ENCODE results near the gene IGFBP2.

Gene IGFBP2

DNA sequence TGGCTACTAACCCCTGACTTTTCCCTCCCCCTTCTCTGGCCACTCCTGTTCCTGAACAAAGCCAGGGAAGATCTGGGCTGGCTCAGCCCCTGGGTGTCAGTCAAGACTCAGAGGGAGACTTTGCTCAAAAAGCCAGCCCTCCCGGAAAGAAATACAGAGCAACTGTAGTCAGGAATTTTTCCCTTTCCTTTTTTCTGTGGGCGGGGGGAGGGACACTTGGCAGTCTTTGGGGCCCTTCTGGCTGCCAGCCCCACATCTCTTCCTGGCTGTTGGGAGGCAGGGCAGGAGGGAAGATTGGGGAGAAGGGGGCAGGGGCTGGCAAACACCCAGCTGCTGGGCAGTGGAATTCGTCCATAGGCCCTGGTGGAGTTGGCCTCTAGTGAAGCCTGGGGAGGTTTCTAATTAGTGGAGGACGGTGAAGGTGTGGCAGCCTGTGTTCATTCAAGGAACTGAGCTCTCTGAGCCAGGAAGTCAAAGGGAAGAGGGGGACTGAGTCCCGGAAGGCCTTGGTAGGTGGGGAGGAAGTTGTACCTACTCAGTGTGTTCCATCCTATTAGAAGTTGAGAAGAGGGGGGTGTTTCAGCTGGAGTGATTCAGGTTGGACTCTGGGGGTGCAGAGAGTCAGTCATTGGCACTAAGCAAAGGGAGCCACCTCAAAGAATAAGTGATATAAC, 10.9 kb downstream of the IGFBP2 start:
- DNase-seq, result no peak

- no peak for DNase-seq
Measured at GRCh38 chr2:216644842-216645635, 11.8 kb downstream of the IGFBP2 start.

- no peak for DNase-seq
Measured at GRCh38 chr2:216645636-216645950, 12.4 kb downstream of the IGFBP2 start.

DNA sequence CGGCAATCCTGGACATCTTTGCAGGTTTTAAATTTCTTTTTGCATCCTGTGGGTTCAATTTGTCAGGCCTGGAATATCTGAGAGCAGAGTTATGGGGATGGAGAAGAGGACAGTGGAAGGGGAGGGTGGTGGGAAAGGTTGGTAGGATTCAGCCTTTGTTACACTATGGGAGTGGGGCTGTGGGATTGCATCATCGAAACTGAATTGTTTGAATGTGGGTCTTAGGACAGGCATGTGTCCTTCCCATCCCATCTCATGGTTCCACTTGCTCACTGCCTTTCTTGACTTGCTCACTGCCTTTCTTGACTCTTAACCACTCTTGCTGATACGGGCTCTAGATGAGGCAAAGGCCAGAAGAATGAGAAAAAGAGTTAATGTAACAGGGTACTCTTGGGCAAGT, 12.9 kb downstream of the IGFBP2 start:
- no peak for DNase-seq

- DNase-seq, result no peak
Measured at GRCh38 chr2:216648105-216648504, 14.9 kb downstream of the IGFBP2 start.

DNA sequence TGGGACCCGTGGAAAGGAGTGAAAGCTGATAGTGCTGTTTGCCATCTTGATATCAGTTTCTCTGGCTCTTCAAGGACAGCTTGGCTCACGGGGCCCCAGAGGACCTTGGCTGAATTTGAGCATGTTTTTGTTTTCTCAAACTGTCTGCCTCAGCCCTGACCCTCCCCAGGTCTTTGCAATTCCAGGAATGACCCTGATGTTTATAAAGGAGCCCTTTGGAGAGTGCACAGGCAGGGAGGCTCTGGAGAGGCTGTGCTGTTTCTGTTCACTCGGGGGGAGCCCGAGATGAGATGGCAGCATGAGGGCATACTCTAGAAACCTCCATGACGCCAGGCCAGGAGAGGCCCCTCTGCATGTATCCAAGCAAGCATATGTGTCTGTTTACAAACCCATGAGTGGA, 16.4 kb downstream of the IGFBP2 start:
- no peak for DNase-seq

GRCh38 chr2:216650626-216651257, 17.5 kb downstream of the IGFBP2 start:
- no peak for DNase-seq

- no peak for DNase-seq
Measured at GRCh38 chr2:216651351-216651881, 18.2 kb downstream of the IGFBP2 start.

- DNase-seq, result no peak
Measured at GRCh38 chr2:216652566-216652965, 19.3 kb downstream of the IGFBP2 start.

- no peak for DNase-seq
Measured at GRCh38 chr2:216653093-216653799, 20.0 kb downstream of the IGFBP2 start.

DNA sequence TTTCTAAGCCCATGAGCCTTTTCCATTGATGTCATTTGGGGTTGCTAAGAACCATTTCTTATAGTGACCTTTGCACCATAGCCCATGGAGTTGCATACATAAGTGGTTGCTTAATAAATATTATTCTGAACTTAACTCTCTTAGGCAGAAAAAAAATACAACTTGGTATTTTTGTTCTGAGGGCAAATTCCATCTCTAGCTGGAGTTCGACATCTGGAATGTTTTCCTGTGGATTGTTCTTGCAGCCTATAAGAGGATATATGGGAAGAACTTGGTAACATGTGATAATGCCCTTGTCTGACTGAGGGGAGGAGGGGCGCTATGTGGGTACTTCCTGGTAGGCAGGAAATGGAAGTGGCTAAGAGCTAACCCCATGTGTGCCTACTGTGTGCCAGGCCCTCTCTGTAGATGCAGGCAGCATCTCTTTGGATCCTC, 20.7 kb downstream of the IGFBP2 start:
- DNase-seq, result no peak

DNA sequence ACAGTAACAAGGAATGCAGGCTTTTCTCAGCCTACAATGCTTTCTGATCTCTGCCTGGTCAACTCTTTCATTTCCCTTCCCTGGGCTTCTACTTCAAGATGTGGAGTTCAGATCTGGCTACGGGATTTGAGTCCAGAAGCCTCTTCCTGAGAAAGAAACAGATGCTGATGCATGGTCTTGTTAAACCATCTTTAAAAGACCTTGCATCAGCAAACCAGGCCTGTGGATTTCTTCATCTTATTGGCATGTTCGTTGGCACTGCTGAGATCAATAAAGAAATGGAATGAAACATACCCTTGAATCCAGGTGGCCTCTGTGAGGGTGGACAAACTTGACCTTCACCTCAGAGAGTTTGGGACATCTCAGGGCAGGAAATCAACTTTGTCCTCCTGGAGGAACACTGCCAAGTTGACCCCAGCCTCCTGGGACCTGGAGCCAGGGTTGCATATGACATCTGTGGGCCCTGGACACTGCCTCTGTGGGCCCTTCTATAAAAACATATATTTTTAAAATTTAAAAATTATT, 21.4 kb downstream of the IGFBP2 start:
- DNase-seq, result no peak

- no peak for DNase-seq
Measured at GRCh38 chr2:216657086-216657855, 24.1 kb downstream of the IGFBP2 start.

GRCh38 chr2:216657980-216658379, 24.8 kb downstream of the IGFBP2 start:
- no peak for DNase-seq

DNA sequence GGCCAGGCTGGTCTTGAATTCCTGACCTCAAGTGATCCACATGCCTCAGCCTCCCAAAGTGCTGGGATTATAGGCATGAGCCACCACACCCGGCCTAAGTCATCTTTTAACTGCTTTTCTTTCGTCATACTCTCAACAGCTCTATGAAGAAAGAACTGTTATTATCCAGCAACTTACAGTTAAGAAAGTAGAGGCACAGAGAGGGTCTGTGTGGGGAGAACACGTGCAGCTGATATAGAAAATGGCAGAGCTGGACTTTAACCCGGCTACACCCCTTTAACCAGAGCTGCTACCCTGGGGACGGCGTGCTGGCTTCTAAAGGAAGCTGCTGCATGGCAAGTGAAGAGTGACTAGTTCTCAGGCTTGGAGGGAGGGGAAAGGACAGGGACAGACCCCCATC, 25.5 kb downstream of the IGFBP2 start:
- DNase-seq, result no peak

DNA sequence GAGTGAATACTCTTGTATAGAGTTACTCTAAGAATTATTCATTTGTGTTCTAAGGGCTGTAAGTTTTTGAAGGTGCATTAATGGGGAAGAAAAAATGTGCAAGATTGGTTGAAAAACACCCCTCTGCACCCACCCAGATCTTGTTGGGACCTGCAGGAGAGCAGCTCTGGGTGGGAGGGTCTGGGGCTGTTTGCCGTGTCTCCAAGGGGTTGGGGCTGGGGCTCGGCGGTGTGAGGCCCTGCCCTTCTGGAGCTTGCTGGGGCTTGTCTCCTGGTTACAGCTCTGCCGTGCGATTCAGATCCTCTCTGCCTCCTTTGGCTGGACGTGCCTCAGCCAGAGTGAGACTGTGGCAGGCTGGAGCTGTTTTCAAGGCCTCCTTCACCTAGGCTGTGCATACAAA, 26.1 kb downstream of the IGFBP2 start:
- no peak for DNase-seq

DNA sequence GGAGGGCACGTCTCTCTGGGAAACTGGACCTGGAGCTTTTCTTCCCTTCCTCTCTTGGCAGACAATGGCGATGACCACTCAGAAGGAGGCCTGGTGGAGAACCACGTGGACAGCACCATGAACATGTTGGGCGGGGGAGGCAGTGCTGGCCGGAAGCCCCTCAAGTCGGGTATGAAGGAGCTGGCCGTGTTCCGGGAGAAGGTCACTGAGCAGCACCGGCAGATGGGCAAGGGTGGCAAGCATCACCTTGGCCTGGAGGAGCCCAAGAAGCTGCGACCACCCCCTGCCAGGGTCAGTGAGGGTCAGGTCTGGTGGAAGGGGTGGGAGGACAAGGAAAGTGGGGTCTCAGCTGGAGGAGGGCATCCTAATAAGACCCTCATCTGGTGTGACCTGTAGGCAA, 27.3 kb downstream of the IGFBP2 start:
- DNase-seq, result no peak

GRCh38 chr2:216661051-216661450, 27.8 kb downstream of the IGFBP2 start:
- DNase-seq, result no peak

DNA sequence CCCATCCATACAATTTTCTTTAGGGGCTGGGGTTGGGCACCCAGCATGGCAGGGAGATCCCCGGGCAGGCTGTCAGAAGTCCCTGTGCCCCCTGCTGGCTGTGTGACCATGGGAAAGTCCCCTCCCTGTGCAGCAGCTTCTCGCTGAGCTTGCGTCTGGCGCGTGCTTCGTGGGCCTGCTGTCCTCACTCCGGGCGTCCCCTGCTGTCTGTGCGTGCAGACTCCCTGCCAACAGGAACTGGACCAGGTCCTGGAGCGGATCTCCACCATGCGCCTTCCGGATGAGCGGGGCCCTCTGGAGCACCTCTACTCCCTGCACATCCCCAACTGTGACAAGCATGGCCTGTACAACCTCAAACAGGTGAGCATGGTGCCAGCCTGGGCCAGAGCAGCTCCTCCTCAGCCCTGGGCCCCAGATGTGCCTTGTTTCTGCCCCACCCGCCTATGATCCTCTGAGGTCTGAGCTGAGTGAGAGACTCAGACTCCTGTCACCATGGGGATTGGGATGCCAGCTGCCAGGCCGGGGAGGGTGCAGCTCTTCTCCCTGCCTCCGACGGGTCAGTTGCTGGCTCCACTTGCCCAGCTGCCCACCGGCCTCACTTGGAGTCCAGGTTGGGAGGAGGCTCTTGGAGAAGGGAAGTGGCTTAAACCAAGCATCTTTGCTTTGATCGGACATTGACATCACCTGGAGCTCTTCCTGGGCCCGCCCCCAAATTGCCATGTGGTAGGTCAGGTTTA, 28.6 kb downstream of the IGFBP2 start:
- no peak for DNase-seq

- no peak for DNase-seq
Measured at GRCh38 chr2:216663106-216663505, 29.9 kb downstream of the IGFBP2 start.

DNA sequence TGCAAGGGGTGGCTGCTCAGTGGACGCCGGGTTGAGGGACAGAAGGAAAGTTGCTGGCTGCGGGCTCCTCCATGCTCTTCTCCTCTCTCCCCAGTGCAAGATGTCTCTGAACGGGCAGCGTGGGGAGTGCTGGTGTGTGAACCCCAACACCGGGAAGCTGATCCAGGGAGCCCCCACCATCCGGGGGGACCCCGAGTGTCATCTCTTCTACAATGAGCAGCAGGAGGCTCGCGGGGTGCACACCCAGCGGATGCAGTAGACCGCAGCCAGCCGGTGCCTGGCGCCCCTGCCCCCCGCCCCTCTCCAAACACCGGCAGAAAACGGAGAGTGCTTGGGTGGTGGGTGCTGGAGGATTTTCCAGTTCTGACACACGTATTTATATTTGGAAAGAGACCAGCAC, 30.6 kb downstream of the IGFBP2 start:
- no peak for DNase-seq

All from CD4-positive, alpha-beta T cell treated with Interleukin-4 for 1 hour (primary cell).